H9 (cell line): Measurements from ENCODE around the gene SLC39A7. TPM values are rescaled to one million over a fixed set of nuclear protein-coding genes. Genes with fewer than 3 reads are reported as not detected.

Experiments
- DNase-seq: peaks from one replicate; pipeline ENCODE4 v3.0.0-alpha.2; 2017
- H2AFZ ChIP-seq: one replicate; pipeline ENCODE4 v1.6.1; 2013; ENCODE audit warnings: mild to moderate bottlenecking, low read length, control low read depth, moderate library complexity
- H2AK5ac ChIP-seq: 2 replicates; pipeline ENCODE4 v1.6.1; 2013; ENCODE audit warnings: low read length, control low read depth, mixed read lengths; ENCODE audit not compliant: insufficient read length
- H2BK120ac ChIP-seq: one replicate; pipeline ENCODE4 v1.6.1; 2013; ENCODE audit warnings: low read depth, mild to moderate bottlenecking, low read length, control low read depth, inconsistent platforms; ENCODE audit not compliant: poor library complexity, severe bottlenecking
- H2BK12ac ChIP-seq: 2 replicates; pipeline ENCODE4 v1.6.1; 2013; ENCODE audit warnings: low read length, control low read depth, mixed read lengths, low read depth; ENCODE audit not compliant: insufficient read length
- H2BK15ac ChIP-seq: 2 replicates; pipeline ENCODE4 v1.6.1; 2013; ENCODE audit warnings: low read depth, low read length, control low read depth
- H2BK20ac ChIP-seq: one replicate; pipeline ENCODE4 v1.6.1; 2013; ENCODE audit warnings: low read depth, mild to moderate bottlenecking, low read length, control low read depth, inconsistent platforms; ENCODE audit not compliant: poor library complexity, severe bottlenecking
- H2BK5ac ChIP-seq: 2 replicates; pipeline ENCODE4 v1.6.1; 2013; ENCODE audit warnings: low read length, control low read depth, mixed read lengths; ENCODE audit not compliant: insufficient read length
- H3K14ac ChIP-seq: 2 replicates; pipeline ENCODE4 v1.6.1; 2013; ENCODE audit warnings: low read length, control low read depth; ENCODE audit not compliant: insufficient read depth
- H3K18ac ChIP-seq: 2 replicates; pipeline ENCODE4 v1.6.1; 2013; ENCODE audit warnings: low read depth, mild to moderate bottlenecking, mixed read lengths, low read length, control low read depth; ENCODE audit not compliant: insufficient read length
- H3K23ac ChIP-seq: 2 replicates; pipeline ENCODE4 v1.6.1; 2013; ENCODE audit warnings: low read length, control low read depth, mixed read lengths, low read depth; ENCODE audit not compliant: insufficient read length
- H3K23me2 ChIP-seq: 2 replicates; pipeline ENCODE4 v1.6.1; 2013; ENCODE audit warnings: low read depth, mild to moderate bottlenecking, mixed read lengths, low read length, control low read depth; ENCODE audit not compliant: insufficient read length, poor library complexity, severe bottlenecking
- H3K27ac ChIP-seq: 2 replicates; pipeline ENCODE4 v1.5.1; 2013; ENCODE audit warnings: low read length, control low read depth, mixed read lengths, low read depth; ENCODE audit not compliant: insufficient read length
- H3K27me3 ChIP-seq: 2 replicates; pipeline ENCODE4 v1.6.1; 2013; ENCODE audit warnings: low read length, control low read depth, inconsistent platforms; ENCODE audit not compliant: insufficient read depth
- H3K4ac ChIP-seq: 2 replicates; pipeline ENCODE4 v1.6.1; 2013; ENCODE audit warnings: low read depth, mild to moderate bottlenecking, control low read depth, inconsistent platforms, low read length, moderate library complexity
- H3K4me1 ChIP-seq: 2 replicates; pipeline ENCODE4 v1.6.1; 2013; ENCODE audit warnings: low read length, control low read depth, inconsistent platforms; ENCODE audit not compliant: insufficient read depth
- H3K4me2 ChIP-seq: 2 replicates; pipeline ENCODE4 v1.6.1; 2013; ENCODE audit warnings: low read length, control low read depth, mixed read lengths; ENCODE audit not compliant: insufficient read length, insufficient read depth
- H3K56ac ChIP-seq: 2 replicates; pipeline ENCODE4 v1.6.1; 2013; ENCODE audit warnings: low read depth, mild to moderate bottlenecking, mixed read lengths, low read length, control low read depth; ENCODE audit not compliant: insufficient read length
- H3K79me1 ChIP-seq: 2 replicates; pipeline ENCODE4 v1.6.1; 2013; ENCODE audit warnings: low read depth, mild to moderate bottlenecking, moderate library complexity, low read length, control low read depth, inconsistent platforms; ENCODE audit not compliant: insufficient read depth, poor library complexity, severe bottlenecking
- H3K79me2 ChIP-seq: 2 replicates; pipeline ENCODE4 v1.6.1; 2013; ENCODE audit warnings: low read length, control low read depth, inconsistent platforms; ENCODE audit not compliant: insufficient read depth
- H3K9ac ChIP-seq: 2 replicates; pipeline ENCODE4 v1.6.1; 2013; ENCODE audit warnings: low read length, control low read depth, mixed read lengths; ENCODE audit not compliant: insufficient read length; ENCODE audit errors: extremely low read depth
- H3K9me3 ChIP-seq: one replicate; pipeline ENCODE4 v1.6.1; 2013; ENCODE audit warnings: low read depth, low read length, inconsistent platforms; ENCODE audit not compliant: control insufficient read depth
- H3T11ph ChIP-seq: one replicate; pipeline ENCODE4 v1.6.1; 2013; ENCODE audit warnings: mild to moderate bottlenecking, low read length, control low read depth, inconsistent platforms
- H4K20me1 ChIP-seq: one replicate; pipeline ENCODE4 v1.6.1; 2013; ENCODE audit not compliant: control insufficient read depth, insufficient read length, insufficient read depth
- H4K5ac ChIP-seq: 2 replicates; pipeline ENCODE4 v1.6.1; 2013; ENCODE audit warnings: low read depth, mild to moderate bottlenecking, mixed read lengths, low read length, control low read depth; ENCODE audit not compliant: insufficient read length
- H4K8ac ChIP-seq: replicated peaks from 2 replicates; pipeline ENCODE4 v1.6.1; 2013; ENCODE audit warnings: low read length, control low read depth, mixed read lengths, low read depth; ENCODE audit not compliant: insufficient read length
- H4K91ac ChIP-seq: 2 replicates; pipeline ENCODE4 v1.6.1; 2013; ENCODE audit warnings: low read depth, mild to moderate bottlenecking, moderate library complexity, mixed read lengths, low read length, control low read depth; ENCODE audit not compliant: insufficient read length
- H3K27ac Mint-ChIP-seq, 3 experiments: 2 replicates in 2 of 3; 3 replicates in 1 of 3; pipeline ENCODE4 v1.8.0; 2020 to 2021; ENCODE audit warnings: mixed read lengths in 3 of 3, mild to moderate bottlenecking in 1 of 3, moderate library complexity in 1 of 3
- H3K27me3 Mint-ChIP-seq: 2 replicates; pipeline ENCODE4 v1.8.0; 2021; ENCODE audit warnings: low read depth, mild to moderate bottlenecking, moderate library complexity, mixed read lengths
- H3K36me3 Mint-ChIP-seq, 3 experiments: 2 replicates in 2 of 3; 3 replicates in 1 of 3; pipeline ENCODE4 v1.8.0; 2020 to 2021; ENCODE audit warnings: low read depth in 3 of 3, mixed read lengths in 3 of 3; ENCODE audit not compliant: insufficient read depth in 1 of 3
- H3K4me1 Mint-ChIP-seq, 2 experiments: 2 replicates each; pipeline ENCODE4 v1.8.0; 2020; ENCODE audit warnings: mixed read lengths in 2 of 2
- H3K4me3 Mint-ChIP-seq, 2 experiments: 2 replicates in 1 of 2; 3 replicates in 1 of 2; pipeline ENCODE4 v1.8.0; 2020 to 2021; ENCODE audit warnings: mild to moderate bottlenecking in 2 of 2, mixed read lengths in 2 of 2, moderate library complexity in 1 of 2
- H3K9me3 Mint-ChIP-seq, 2 experiments: 2 replicates in 1 of 2; 3 replicates in 1 of 2; pipeline ENCODE4 v1.8.0; 2020; ENCODE audit warnings: mild to moderate bottlenecking in 2 of 2, mixed read lengths in 2 of 2, moderate library complexity in 1 of 2
- CTCF ChIP-seq: fragments of 200-600 bp; sonication (generic); conservative IDR thresholded peaks from 3 replicates; pipeline ENCODE4 v1.8.0; 2021; ENCODE audit warnings: antibody characterized with exemption, mild to moderate bottlenecking
- WGBS: extraction: QIAGEN DNeasy Blood & Tissue Kit; methylation state at CpG from one replicate; pipeline ENCODE4 v1.1.7; 2013; ENCODE audit warnings: missing lambda C conversion rate, low lambda C conversion rate, mixed read lengths; ENCODE audit not compliant: insufficient read length; ENCODE audit errors: extremely low coverage; 5-methylcytosine and 5-hydroxymethylcytosine counted together
- total RNA-seq: library from RNA; stranded (reverse); gene quantifications from 2 replicates; pipeline ENCODE4 v1.2.1, GENCODE V29; 2021

The SLC39A7 gene
- total RNA-seq, 1 experiment from 2014 or later = 107 TPM

GRCh38 chr6:33190504-33191107 lies 10.1 kb upstream of the SLC39A7 start:
- Histone ChIP-seq H3K9me3 (no peaks in the 10 kb centered on the region), H2BK20ac (no peak overlapping the region), H4K5ac (no peak overlapping the region), H2AFZ (no peak overlapping the region), H3K9ac (no peak overlapping the region), H3K79me2 (no peaks in the 10 kb centered on the region), H2BK12ac (no peak overlapping the region), H3K27ac (no peak overlapping the region), H3K4me2 (no peak overlapping the region), H4K8ac (no peak overlapping the region), H2BK15ac (no peak overlapping the region), H3K4ac (no peak overlapping the region), H3T11ph (no peak overlapping the region), H3K23me2 (peaks cover 11% of the 10 kb centered on the region), H2AK5ac (no peak overlapping the region), H3K18ac (no peak overlapping the region), H3K27me3 (peaks cover 3% of the 10 kb centered on the region; the same call in 1 of the 2 replicates), H4K91ac (no peak overlapping the region), H2BK5ac (no peak overlapping the region), H3K56ac (no peak overlapping the region), H3K14ac (no peak overlapping the region), H3K79me1 (no peaks in the 10 kb centered on the region), H3K4me1 (no peaks in the 10 kb centered on the region; the same call in 1 of the 2 replicates), H2BK120ac (no peak overlapping the region), H4K20me1 (no peaks in the 10 kb centered on the region), H3K23ac (no peak overlapping the region)
- Mint-ChIP-seq H3K36me3 (peaks cover 8 to 17% (median 13%) of the 10 kb centered on the region in 3 experiments; a peak in 6 of 7 replicates), H3K9me3 (no peaks in the 10 kb centered on the region; a peak in 1 of 5 replicates), H3K4me1 (peaks cover 14 to 18% of the 10 kb centered on the region in 2 experiments), H3K27me3 (peaks cover 74% of the 10 kb centered on the region), H3K27ac (peak overlapping the region in 1 of 3 experiments; percentile 21; a peak in 1 of 7 replicates), H3K4me3 (0 out of 5 replicates have a peak overlapping the region, but pooled peaks of 1 of the 2 experiments have one; percentile 19)
- no peak for TF ChIP-seq CTCF
- no peak for DNase-seq
- no CpG with 5 or more reads among the region's 11 CpGs for WGBS
